IMR-90 (cell line): ENCODE measurements around the gene SVOPL. TPM values are rescaled to one million over a fixed set of nuclear protein-coding genes. Genes with fewer than 3 reads are reported as not detected.

ENCODE experiments used
- ATAC-seq: fragments of 200-7000 bp; cut with Tn5 transposase; 2 replicates; pipeline ENCODE4 v1.9.1; 2020; ENCODE audit warnings: low read depth, mild to moderate bottlenecking, moderate library complexity
- BruUV-seq: library from RNA; stranded (reverse); fragments of 400-500 nt; replicated peaks from 2 replicates; lab custom pipeline; 2021; lab: Mats Ljungman, UMichigan
- CTCF ChIA-PET: fragments of 300-600 bp; formaldehyde crosslinking; extraction: SDS; loops from one replicate; lab custom pipeline; 2021; ENCODE audit warnings: antibody characterized with exemption; lab: Yijun Ruan, JAX
- POLR2A ChIA-PET: fragments of 300-600 bp; sonication (Branson Sonifier 250); formaldehyde crosslinking; loops from one replicate; lab custom pipeline; 2022; ENCODE audit warnings: antibody characterized with exemption; ENCODE audit not compliant: unreplicated experiment; lab: Charles Lee
- DNase-seq: peaks from one replicate; pipeline ENCODE4 v3.0.0; 2013
- H2AFZ ChIP-seq: replicated peaks from 2 replicates; pipeline ENCODE3; 2013; ENCODE audit warnings: low read length, mild to moderate bottlenecking; ENCODE audit not compliant: poor library complexity
- H2AK5ac ChIP-seq: 2 replicates; pipeline ENCODE4 v1.6.1; 2013; ENCODE audit warnings: low read depth, low read length, inconsistent platforms
- H2AK9ac ChIP-seq: replicated peaks from 2 replicates; pipeline ENCODE3; 2013; ENCODE audit warnings: mild to moderate bottlenecking, low read depth, low read length, moderate library complexity; ENCODE audit not compliant: poor library complexity
- H2BK120ac ChIP-seq: 2 replicates; pipeline ENCODE4 v1.6.1; 2013; ENCODE audit warnings: low read depth, low read length, inconsistent platforms
- H2BK15ac ChIP-seq: 3 replicates; pipeline ENCODE4 v1.6.1; 2013; ENCODE audit warnings: low read depth, low read length, inconsistent platforms
- H2BK20ac ChIP-seq: 2 replicates; pipeline ENCODE4 v1.6.1; 2013; ENCODE audit warnings: low read depth, mild to moderate bottlenecking, inconsistent platforms, low read length, moderate library complexity
- H2BK5ac ChIP-seq: 2 replicates; pipeline ENCODE4 v1.6.1; 2013; ENCODE audit warnings: mild to moderate bottlenecking, low read depth, low read length, inconsistent platforms; ENCODE audit not compliant: poor library complexity, severe bottlenecking
- H3K14ac ChIP-seq: replicated peaks from 2 replicates; pipeline ENCODE4 v1.6.1; 2013; ENCODE audit warnings: low read depth, low read length, inconsistent platforms
- H3K18ac ChIP-seq: 2 replicates; pipeline ENCODE4 v1.6.1; 2013; ENCODE audit warnings: low read depth, low read length, control low read depth
- H3K23ac ChIP-seq: 2 replicates; pipeline ENCODE4 v1.6.1; 2013; ENCODE audit warnings: low read depth, low read length, inconsistent platforms
- H3K27ac ChIP-seq: 2 replicates; pipeline ENCODE4 v1.5.1; 2013; ENCODE audit warnings: mild to moderate bottlenecking, control low read depth, low read length; ENCODE audit not compliant: insufficient read depth
- H3K27me3 ChIP-seq: 2 replicates; pipeline ENCODE4 v1.6.1; 2013; ENCODE audit warnings: low read length; ENCODE audit not compliant: control insufficient read depth, insufficient read depth
- H3K36me3 ChIP-seq: 2 replicates; pipeline ENCODE4 v1.6.1; 2013; ENCODE audit warnings: low read length, mixed read lengths; ENCODE audit not compliant: control insufficient read depth, insufficient read depth
- H3K4ac ChIP-seq: 2 replicates; pipeline ENCODE4 v1.6.1; 2013; ENCODE audit warnings: low read depth, low read length, inconsistent platforms
- H3K4me1 ChIP-seq: 2 replicates; pipeline ENCODE4 v1.6.1; 2013; ENCODE audit warnings: low read length, mixed read lengths; ENCODE audit not compliant: control insufficient read depth, insufficient read depth
- H3K4me2 ChIP-seq: 2 replicates; pipeline ENCODE4 v1.6.1; 2013; ENCODE audit warnings: low read depth, mild to moderate bottlenecking, control low read depth, low read length, moderate library complexity
- H3K4me3 ChIP-seq: 2 replicates; pipeline ENCODE4 v1.5.1; 2013; ENCODE audit warnings: low read depth, mild to moderate bottlenecking, control low read depth, low read length, moderate library complexity; ENCODE audit not compliant: insufficient read depth
- H3K56ac ChIP-seq: 2 replicates; pipeline ENCODE4 v1.6.1; 2013; ENCODE audit warnings: low read length, inconsistent platforms; ENCODE audit not compliant: insufficient read depth; ENCODE audit errors: extremely low read depth
- H3K79me1 ChIP-seq, 2 experiments: 2 replicates each; pipeline ENCODE4 v1.6.1; 2013; ENCODE audit warnings: low read length in 2 of 2, inconsistent platforms in 1 of 2, low read depth in 1 of 2
- H3K9ac ChIP-seq: 2 replicates; pipeline ENCODE4 v1.6.1; 2013; ENCODE audit warnings: low read depth, low read length, control low read depth
- H3K9me1 ChIP-seq: 2 replicates; pipeline ENCODE4 v1.6.1; 2013; ENCODE audit warnings: low read length, inconsistent platforms; ENCODE audit not compliant: insufficient read depth
- H3K9me3 ChIP-seq: 2 replicates; pipeline ENCODE4 v1.6.1; 2013; ENCODE audit warnings: low read length; ENCODE audit not compliant: control insufficient read depth, insufficient read depth
- H4K20me1 ChIP-seq: 2 replicates; pipeline ENCODE4 v1.6.1; 2013; ENCODE audit warnings: low read length, inconsistent platforms; ENCODE audit not compliant: insufficient read depth
- H4K5ac ChIP-seq: 2 replicates; pipeline ENCODE4 v1.6.1; 2013; ENCODE audit warnings: mild to moderate bottlenecking, low read depth, low read length, control low read depth
- H4K8ac ChIP-seq, 2 experiments: 2 replicates each; pipeline ENCODE4 v1.6.1; 2013; ENCODE audit warnings: low read depth in 2 of 2, low read length in 2 of 2, control low read depth in 1 of 2, inconsistent platforms in 1 of 2
- H4K91ac ChIP-seq: 2 replicates; pipeline ENCODE4 v1.6.1; 2013; ENCODE audit warnings: low read depth, low read length, inconsistent platforms; ENCODE audit not compliant: insufficient read depth
- CEBPB ChIP-seq: IDR thresholded peaks from 2 replicates; pipeline ENCODE4 v1.6.1; 2012; ENCODE audit warnings: low read depth, low read length, improper control_type of control experiment
- MXI1 ChIP-seq: IDR thresholded peaks from 2 replicates; pipeline ENCODE4 v1.6.1; 2012; ENCODE audit warnings: low read depth, mild to moderate bottlenecking, low read length, moderate library complexity, borderline replicate concordance
- WGBS, 2 experiments: methylation state at CpG; one replicate each; pipeline versions ENCODE4 v1.1.5 to v1.1.7; 2013; ENCODE audit warnings: missing lambda C conversion rate in 2 of 2; ENCODE audit not compliant: insufficient read length in 1 of 2; ENCODE audit errors: extremely low coverage in 2 of 2; 5-methylcytosine and 5-hydroxymethylcytosine counted together
- dilution Hi-C: fragments of 300-500 bp; cut with HindIII; formaldehyde crosslinking; loops from one replicate; pipeline ENCODE4 v1.14.3; 2018; ENCODE audit warnings: low sequenced_read_pairs; ENCODE audit not compliant: unreplicated experiment
- in situ Hi-C: fragments of 300-500 bp; cut with MboI; formaldehyde crosslinking; loops from 3 replicates; pipeline ENCODE4 v1.14.3; 2019; ENCODE audit warnings: low sequenced_read_pairs, inconsistent platforms, mixed read lengths
- intact Hi-C: fragments of 100-400 bp; cut with micrococcal nuclease; formaldehyde crosslinking; loops from 2 replicates; pipeline ENCODE4 v1.10.0; 2022
- polyA plus RNA-seq, 3 experiments: library from polyadenylated mRNA; depleted of rRNA; stranded (reverse); fragments of >200 nt; gene quantifications; 2 replicates each; pipeline ENCODE4 v1.2.3, GENCODE V29; 2012; ENCODE audit warnings: low replicate concordance in 1 of 3
- total RNA-seq: library from RNA; depleted of rRNA; stranded (reverse); fragments of >200 nt; gene quantifications from 2 replicates; pipeline ENCODE4 v1.2.3, GENCODE V29; 2012

SVOPL gene
- total and polyA plus RNA-seq, 2 of the 4 experiments (the other 2 are of a cell fraction) = not detected

GRCh38 chr7:138579671-138580070 lies 121.5 kb downstream of the SVOPL start:
- ChIA-PET POLR2A (no interaction called here), CTCF (interaction anchor here (0.7 kb wide), 1 partner anchor 575 kb away, joined by 3 read pairs; no protein-coding TSS in a partner anchor)
- no peak overlapping the region for H3K56ac ChIP-seq
- no peak overlapping the region for H2AK9ac ChIP-seq
- H3K27ac ChIP-seq = no peak overlapping the region
- H4K8ac ChIP-seq = no peak overlapping the region
- H3K18ac ChIP-seq = no peak overlapping the region
- DNase-seq (no peak), ATAC-seq (no peak)
- no peaks in the 10 kb centered on the region for H3K9me3 ChIP-seq
- no peak overlapping the region for H4K5ac ChIP-seq
- H3K4ac ChIP-seq = no peak overlapping the region
- no peak overlapping the region for H2BK20ac ChIP-seq
- H3K23ac ChIP-seq = no peak overlapping the region
- WGBS, 2 experiments = 100% methylated on average over 1 of the region's 3 CpGs; no CpG with 5 or more reads in 1 of the 2 experiments
- in situ Hi-C loops (no loop called here), intact Hi-C loops (no loop called here), dilution Hi-C loops (no loop called here)
- peaks cover 4% of the 10 kb centered on the region for H3K36me3 ChIP-seq
- H3K14ac ChIP-seq = no peak overlapping the region
- no peaks in the 10 kb centered on the region for H3K27me3 ChIP-seq
- H2BK120ac ChIP-seq = no peak overlapping the region
- no peaks in the 10 kb centered on the region for H3K4me1 ChIP-seq
- no peak overlapping the region for H3K9ac ChIP-seq
- H3K9me1 ChIP-seq = no peaks in the 10 kb centered on the region
- no peak for TF ChIP-seq CEBPB
- TF ChIP-seq MXI1 = no peak
- H4K91ac ChIP-seq = no peak overlapping the region
- H3K4me2 ChIP-seq = no peak overlapping the region
- no peaks in the 10 kb centered on the region for H3K79me1 ChIP-seq
- H2BK15ac ChIP-seq = no peak overlapping the region
- no peak overlapping the region for H2AFZ ChIP-seq
- no peak overlapping the region for H3K4me3 ChIP-seq
- H2AK5ac ChIP-seq = no peak overlapping the region
- BruUV-seq = no TSS peak
- H2BK5ac ChIP-seq = no peak overlapping the region
- no peaks in the 10 kb centered on the region for H4K20me1 ChIP-seq
